Suppressor macrophage treated with lipopolysaccharide for 1 hour (primary cell): Measurements from ENCODE around the gene OR56B1.
"Not testable (repeated sequence)": the region's sequence is repeated elsewhere in the genome, so short reads cannot be mapped to it uniquely, and the experiment has no call there.

Source experiments
- DNase-seq, 3 donors: peaks; one replicate each; pipeline ENCODE4 v3.0.0-alpha.2; 2020 to 2022

The OR56B1 gene

GRCh38 chr11:5736396-5736795 lies at the start of gene OR56B1:
Gene OR56B1, plus strand, starts transcription at chr11:5736448. Its CDS starts 69 bp downstream, at chr11:5736517.
- no peak for DNase-seq

DNA sequence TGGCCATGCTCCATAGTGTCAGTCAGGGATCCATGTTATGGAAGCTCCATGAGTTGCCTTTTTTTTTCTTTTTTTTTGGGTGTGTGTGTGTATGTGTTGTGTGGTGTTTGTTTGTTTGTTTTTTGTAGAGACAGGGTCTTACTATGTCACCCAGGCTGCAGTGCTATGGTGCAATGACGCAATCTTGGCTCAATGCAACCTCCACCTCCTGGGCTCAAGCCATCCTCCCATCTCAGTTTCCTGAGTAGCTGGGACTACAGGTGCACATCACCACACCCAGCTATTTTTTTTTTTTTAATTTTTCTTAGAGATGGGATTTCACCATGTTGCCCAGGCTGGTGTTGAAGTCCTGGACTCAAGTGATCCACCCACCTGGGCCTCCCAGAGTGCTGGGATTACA lies 47.8 kb upstream of the OR56B1 start:
- no peak for DNase-seq

DNA sequence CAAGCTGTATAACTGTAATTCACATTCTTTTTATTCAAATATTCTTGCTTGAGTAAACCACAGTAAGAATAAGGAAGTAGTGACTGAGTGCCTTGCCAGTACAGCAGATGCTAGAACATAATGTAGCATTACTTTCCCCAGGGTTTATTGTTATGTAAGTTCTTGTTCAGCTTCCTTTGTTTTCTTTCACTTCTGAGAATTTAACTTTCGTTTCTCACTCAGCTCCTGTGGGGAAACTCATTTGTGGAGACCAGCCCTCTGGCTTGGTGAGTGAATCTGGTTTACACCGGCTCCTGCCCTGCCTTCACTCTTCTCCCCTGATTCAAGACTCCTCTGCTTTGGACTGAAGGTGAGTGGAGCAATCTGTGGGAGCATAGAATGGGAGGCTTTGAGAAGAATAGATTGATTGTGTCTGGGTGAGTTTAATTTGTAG lies 46.7 kb upstream of the OR56B1 start, which contains the start of gene TRIM22:
TSS of gene TRIM22 (plus strand) at position 240 of the 433 bp plus-strand sequence. CDS start 6,443 bp downstream, outside the sequence.
- peak; percentile 86 to 99 (median 95) for DNase-seq

DNA sequence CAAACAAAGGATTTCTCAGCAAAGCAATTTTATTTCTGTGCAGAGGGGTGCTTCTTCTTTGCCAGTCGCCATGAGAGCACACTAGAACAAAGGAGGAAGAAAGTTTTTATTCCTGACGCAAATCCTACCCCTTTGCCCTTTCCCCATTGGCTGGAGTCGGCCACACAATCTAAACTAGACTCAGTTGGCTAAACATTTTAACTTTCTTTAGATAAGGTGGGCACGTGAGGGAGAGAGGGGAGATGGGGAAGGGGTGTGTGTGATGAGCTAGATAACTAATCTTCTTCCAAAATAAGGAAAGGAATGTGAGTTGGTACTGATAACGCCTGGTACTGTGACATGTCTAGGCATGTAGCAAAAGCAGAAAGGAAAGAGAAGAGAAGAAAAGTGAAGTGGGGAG lies 46.0 kb upstream of the OR56B1 start:
- peak; percentile 56 to 69 (median 59) for DNase-seq

GRCh38 chr11:5690736-5691135 lies 45.5 kb upstream of the OR56B1 start:
- peak; percentile 24 to 36 (median 24) for DNase-seq

- not testable (repeated sequence) for DNase-seq
Observed at GRCh38 chr11:5691238-5691963, 44.8 kb upstream of the OR56B1 start.

DNA sequence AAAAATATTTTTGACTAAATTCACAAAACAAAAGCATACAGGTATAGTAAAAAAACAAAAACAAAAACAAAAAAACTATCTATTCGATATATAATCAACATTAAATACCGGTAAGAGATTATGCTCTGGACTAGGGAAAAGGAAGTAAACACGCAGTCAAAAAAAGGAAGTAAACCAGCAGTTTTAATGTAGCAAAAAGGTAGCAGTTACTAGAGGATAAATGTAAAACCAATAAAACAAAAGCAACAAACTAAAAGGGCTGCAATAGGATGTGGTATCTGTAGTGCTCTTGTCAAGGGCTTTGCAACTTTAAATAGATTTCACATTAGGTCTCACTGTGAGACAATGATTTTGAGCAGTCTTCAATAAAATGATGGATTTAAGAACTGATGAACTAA lies 44.3 kb upstream of the OR56B1 start:
- peak in 2 of 3 donors; percentile 30 to 38 for DNase-seq

GRCh38 chr11:5694642-5695041 lies 41.6 kb upstream of the OR56B1 start:
- DNase-seq = no peak

GRCh38 chr11:5695580-5695979 lies 40.7 kb upstream of the OR56B1 start:
- DNase-seq = no peak

GRCh38 chr11:5696210-5696609 lies 40.0 kb upstream of the OR56B1 start:
- no peak for DNase-seq

DNA sequence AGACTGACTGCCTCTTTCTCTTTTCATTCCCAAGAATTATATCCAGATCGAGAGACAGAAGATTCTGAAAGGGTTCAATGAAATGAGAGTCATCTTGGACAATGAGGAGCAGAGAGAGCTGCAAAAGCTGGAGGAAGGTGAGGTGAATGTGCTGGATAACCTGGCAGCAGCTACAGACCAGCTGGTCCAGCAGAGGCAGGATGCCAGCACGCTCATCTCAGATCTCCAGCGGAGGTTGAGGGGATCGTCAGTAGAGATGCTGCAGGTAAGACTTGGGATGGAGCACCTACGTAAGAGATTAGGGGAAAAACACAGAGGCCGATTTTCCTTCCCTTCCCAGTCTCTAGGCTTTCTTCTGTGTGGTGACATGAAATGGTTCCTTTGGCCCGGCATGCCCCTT lies 38.0 kb upstream of the OR56B1 start:
- no peak for DNase-seq

DNA sequence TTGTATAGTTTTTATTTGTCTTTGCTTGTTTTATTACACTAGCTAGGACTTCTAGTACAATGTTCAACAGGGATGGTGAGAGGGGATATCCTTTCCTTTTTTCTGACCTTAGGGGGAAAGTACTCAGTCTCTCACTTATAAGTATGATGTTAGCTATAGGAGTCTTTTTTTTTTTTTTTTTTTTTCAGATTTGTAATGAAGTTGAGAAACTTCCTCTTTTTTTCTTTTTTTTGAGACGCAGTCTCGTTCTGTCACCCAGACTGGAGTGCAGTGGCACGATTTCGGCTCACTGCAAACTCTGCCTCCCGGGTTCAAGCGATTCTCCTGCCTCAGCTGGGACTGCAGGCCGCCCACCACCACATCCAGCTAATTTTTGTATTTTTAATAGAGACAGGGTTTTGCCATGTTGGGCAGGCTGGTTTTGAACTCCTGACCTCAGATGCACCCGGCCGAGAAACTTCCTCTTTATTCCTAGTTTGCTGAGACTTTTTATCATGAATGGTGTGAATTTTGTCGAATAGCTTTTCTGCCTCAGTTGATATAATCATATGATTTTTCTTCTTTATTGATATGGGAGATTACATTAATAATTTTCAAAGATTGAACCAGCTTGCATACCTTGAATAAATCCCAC lies 35.7 kb upstream of the OR56B1 start:
- DNase-seq = peak; percentile 50 to 89 (median 79)

- DNase-seq = peak; percentile 42 to 62 (median 49)
Observed at GRCh38 chr11:5701055-5701577, 35.1 kb upstream of the OR56B1 start.

DNA sequence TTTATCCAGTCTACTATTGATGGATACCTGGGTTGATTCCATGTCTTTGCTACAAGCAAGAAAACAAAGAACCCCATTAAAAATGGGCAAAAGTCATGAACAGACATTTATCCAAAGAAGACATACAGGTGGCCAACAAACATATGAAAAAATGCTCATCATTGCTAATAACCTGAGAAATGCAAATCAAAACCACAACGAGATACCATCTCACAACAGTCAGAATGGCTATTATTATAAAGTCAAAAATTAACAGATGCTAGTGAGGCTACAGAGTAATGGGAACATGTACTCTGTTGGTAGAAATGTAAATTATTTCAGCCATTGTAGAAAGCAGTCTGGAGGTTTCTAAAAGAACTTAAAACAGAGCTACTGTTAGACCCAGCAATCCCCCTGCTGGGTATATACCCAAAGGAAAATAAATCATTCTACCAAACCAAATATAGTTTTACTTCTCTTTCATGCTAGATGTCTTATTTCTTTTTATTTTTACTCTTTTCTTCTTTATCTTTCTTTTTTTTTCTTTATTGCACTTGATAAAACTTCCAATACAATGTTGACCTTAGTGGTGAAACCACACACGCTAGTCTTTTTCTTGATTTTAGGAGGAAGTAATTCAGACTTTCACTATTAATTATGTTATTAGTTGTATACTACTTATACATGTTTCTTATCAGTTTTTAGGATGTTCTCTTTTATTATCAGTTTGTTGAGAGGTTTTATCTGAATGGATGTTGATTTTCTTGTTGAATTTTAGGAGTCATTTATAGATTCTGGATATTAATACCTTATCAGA lies 32.3 kb upstream of the OR56B1 start:
- no peak for DNase-seq

- no peak for DNase-seq
Observed at GRCh38 chr11:5705688-5706087, 30.6 kb upstream of the OR56B1 start.

- DNase-seq = no peak
Observed at GRCh38 chr11:5712507-5712906, 23.7 kb upstream of the OR56B1 start.

DNA sequence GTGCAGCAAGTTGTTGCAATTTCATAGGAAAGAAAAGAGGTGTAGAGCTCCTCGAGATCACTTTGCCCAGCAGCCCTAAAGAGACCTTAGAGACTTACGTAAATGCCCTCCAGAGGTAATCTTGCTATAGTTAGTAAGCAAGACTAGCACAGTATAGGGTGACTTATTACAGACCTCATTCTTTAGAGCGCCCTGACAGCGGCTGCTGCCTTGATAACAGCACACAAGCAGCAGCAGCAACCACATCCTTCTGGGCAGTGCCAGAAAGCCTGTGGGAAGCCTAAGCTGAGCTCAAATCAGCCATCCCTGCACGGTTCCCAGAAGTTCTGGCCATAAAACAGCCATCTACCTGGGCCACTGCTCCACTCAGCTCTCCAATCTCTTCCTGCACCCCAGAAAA lies 22.6 kb upstream of the OR56B1 start:
- DNase-seq = no peak

- DNase-seq = not testable (repeated sequence)
Observed at GRCh38 chr11:5716518-5716917, 19.7 kb upstream of the OR56B1 start.

DNA sequence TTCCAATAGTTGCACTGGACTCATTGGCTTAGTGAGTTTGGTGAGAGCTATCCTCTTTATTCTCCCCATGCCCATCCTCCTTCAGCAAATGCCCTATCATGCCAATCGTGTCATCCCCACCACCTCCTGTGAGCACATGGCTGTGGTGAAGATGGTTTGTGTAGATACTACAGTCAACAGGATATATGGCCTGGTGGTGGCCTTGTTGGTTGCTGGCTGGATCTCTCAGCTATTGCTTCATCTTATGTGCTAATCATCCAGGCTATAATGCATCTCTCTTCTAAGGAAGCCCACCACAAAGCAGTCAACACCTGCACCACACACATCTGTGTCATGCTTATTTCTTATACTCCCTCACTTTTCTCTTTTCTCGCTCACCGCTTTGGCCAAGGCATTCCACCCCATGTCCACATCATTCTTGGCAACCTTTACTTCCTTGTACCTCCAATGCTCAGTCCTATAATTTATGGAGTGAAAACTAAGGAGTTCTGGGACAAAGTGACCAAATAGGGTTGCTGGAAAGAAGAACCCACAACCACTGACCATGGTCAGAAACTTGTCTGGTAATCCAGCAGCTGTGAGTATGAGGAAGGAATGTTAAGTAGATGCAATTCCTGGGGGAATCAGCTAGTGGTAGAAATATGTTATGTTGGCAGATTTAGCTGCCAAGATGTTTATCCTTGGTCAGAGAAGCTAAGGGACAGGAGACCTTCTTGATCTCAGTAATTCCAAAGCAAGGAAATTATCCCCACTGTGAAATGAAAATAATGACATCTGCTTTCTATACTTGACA lies 16.3 kb upstream of the OR56B1 start:
- DNase-seq = no peak

- no peak for DNase-seq
Observed at GRCh38 chr11:5722622-5723021, 13.6 kb upstream of the OR56B1 start.

GRCh38 chr11:5726351-5726750 lies 9.9 kb upstream of the OR56B1 start:
- DNase-seq = no peak

DNA sequence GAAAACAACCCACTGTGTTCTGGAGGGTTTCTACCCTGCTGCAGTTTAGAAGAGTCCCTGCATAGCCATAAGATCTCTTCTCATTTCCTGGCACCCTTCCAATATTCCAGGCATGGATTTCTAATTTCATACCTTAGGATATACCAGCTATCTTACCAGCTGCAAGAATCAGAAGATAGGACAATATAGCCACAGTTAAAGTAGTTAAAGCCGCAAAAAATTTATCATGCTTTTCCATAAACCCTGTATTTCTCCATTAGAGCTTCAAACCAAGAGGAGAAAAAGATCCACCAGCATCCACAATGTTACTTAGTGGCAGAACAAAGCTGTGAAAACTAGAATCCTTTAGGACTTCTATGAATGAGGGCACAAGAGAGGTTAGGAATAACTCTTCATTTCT lies 8.6 kb upstream of the OR56B1 start:
- DNase-seq = no peak
